Suprapubic skin (tissue), 4 donors: Measurements from ENCODE around the gene RSPO1. TPM values are rescaled to one million over a fixed set of nuclear protein-coding genes. Genes with fewer than 3 reads are reported as not detected.

ENCODE experiments used
- DNase-seq, 2 donors: peaks; one replicate each; pipeline ENCODE4 v3.0.0-alpha.2; 2019; ENCODE audit warnings: low spot score in 2 of 2
- H3K27ac ChIP-seq: fragments of 200-600 bp; sonication (generic); one replicate; pipeline ENCODE4 v1.5.1; 2019
- H3K27me3 ChIP-seq: fragments of 200-600 bp; sonication (generic); one replicate; pipeline ENCODE4 v1.5.1; 2019
- H3K36me3 ChIP-seq: fragments of 200-600 bp; sonication (generic); one replicate; pipeline ENCODE4 v1.5.1; 2019
- H3K4me1 ChIP-seq: fragments of 200-600 bp; sonication (generic); one replicate; pipeline ENCODE4 v1.5.1; 2019
- H3K4me3 ChIP-seq: fragments of 200-600 bp; sonication (generic); one replicate; pipeline ENCODE4 v1.5.1; 2019; ENCODE audit warnings: mild to moderate bottlenecking
- H3K9me3 ChIP-seq: fragments of 200-600 bp; sonication (generic); one replicate; pipeline ENCODE4 v1.5.1; 2019
- CTCF ChIP-seq, 2 donors: fragments of 200-600 bp in 1 of 2; fragments of 450-650 bp in 1 of 2; sonication (generic) in 1 of 2; IDR thresholded peaks; one replicate each; pipeline ENCODE4 v1.5.1; 2016 to 2019; ENCODE audit warnings: antibody characterized with exemption in 2 of 2, mild to moderate bottlenecking in 1 of 2, moderate library complexity in 1 of 2
- EP300 ChIP-seq: sonication (generic); formaldehyde crosslinking; IDR thresholded peaks from one replicate; pipeline ENCODE4 v1.6.1; 2017; ENCODE audit warnings: antibody characterized with exemption
- POLR2A ChIP-seq, 2 donors: fragments of 450-650 bp; IDR thresholded peaks; one replicate each; pipeline ENCODE4 v1.6.1; 2017; ENCODE audit warnings: antibody characterized with exemption in 2 of 2, mild to moderate bottlenecking in 2 of 2, moderate library complexity in 2 of 2
- POLR2AphosphoS5 ChIP-seq, 3 donors: sonication (generic); formaldehyde crosslinking; IDR thresholded peaks; one replicate each; pipeline ENCODE4 v1.6.1; 2017; ENCODE audit warnings: antibody characterized with exemption in 3 of 3
- whole genome bisulfite sequencing: methylation state at CpG from one replicate; pipeline ENCODE4 v1.1.5; 2018; 5-methylcytosine and 5-hydroxymethylcytosine counted together
- total RNA-seq, 4 donors: library from RNA; depleted of rRNA; stranded (reverse); fragments of >200 nt; gene quantifications; one replicate each; pipeline ENCODE4 v1.1.0, GENCODE V29; 2016

Gene RSPO1
- total RNA-seq, 4 donors from 2014 or later, result 2.1 to 9.7 (median 6.7) TPM

- H3K36me3 ChIP-seq, result peaks cover 13% of the 10 kb centered on the region
- no peak overlapping the region for H3K4me3 ChIP-seq
- H3K27ac ChIP-seq, result no peak overlapping the region
- 66% methylated on average over 4 of the region's 4 CpGs for WGBS
- TF ChIP-seq CTCF (IDR thresholded peaks at IDR 0.05) (no peak), POLR2AphosphoS5 (IDR thresholded peaks at IDR 0.05) (no peak), EP300 (no peak), POLR2A (IDR thresholded peaks at IDR 0.05) (no peak)
- no peaks in the 10 kb centered on the region for H3K9me3 ChIP-seq
- peaks cover 10% of the 10 kb centered on the region for H3K27me3 ChIP-seq
- peaks cover 5% of the 10 kb centered on the region for H3K4me1 ChIP-seq
- no peak for DNase-seq
Observed at GRCh38 chr1:37677143-37677439, 42.4 kb upstream of the RSPO1 start.

GRCh38 chr1:37676281-37677142, 41.8 kb upstream of the RSPO1 start:
- no peak for DNase-seq
- 56% methylated on average over 14 of the region's 14 CpGs for WGBS

GRCh38 chr1:37673920-37674319, 39.2 kb upstream of the RSPO1 start:
- DNase-seq, result peak in 1 of 2 donors; percentile 63
- peaks cover 5% of the 10 kb centered on the region for H3K4me1 ChIP-seq
- no peaks in the 10 kb centered on the region for H3K36me3 ChIP-seq
- TF ChIP-seq POLR2A (IDR thresholded peaks at IDR 0.05) (no peak), POLR2AphosphoS5 (IDR thresholded peaks at IDR 0.05) (peak in 1 of 3 donors; percentile 27), EP300 (no peak)
- 64% methylated on average over 6 of the region's 10 CpGs for WGBS
- peaks cover 21% of the 10 kb centered on the region for H3K27me3 ChIP-seq
- no peaks in the 10 kb centered on the region for H3K9me3 ChIP-seq
- no peak overlapping the region for H3K4me3 ChIP-seq
- no peak overlapping the region for H3K27ac ChIP-seq

More at GRCh38 chr1:37676281-37677142, 41.8 kb upstream of the RSPO1 start:
- Histone ChIP-seq H3K27ac (no peak overlapping the region), H3K9me3 (no peaks in the 10 kb centered on the region), H3K4me3 (no peak overlapping the region), H3K27me3 (peaks cover 10% of the 10 kb centered on the region), H3K36me3 (peaks cover 13% of the 10 kb centered on the region), H3K4me1 (peaks cover 5% of the 10 kb centered on the region)
- no peak for TF ChIP-seq POLR2A (IDR thresholded peaks at IDR 0.05)
- TF ChIP-seq POLR2AphosphoS5 (IDR thresholded peaks at IDR 0.05), result no peak
- TF ChIP-seq EP300, result no peak
- TF ChIP-seq CTCF (IDR thresholded peaks at IDR 0.05), result no peak

- H3K4me1 ChIP-seq, result peaks cover 5% of the 10 kb centered on the region
- TF ChIP-seq POLR2AphosphoS5 (IDR thresholded peaks at IDR 0.05) (no peak), CTCF (IDR thresholded peaks at IDR 0.05) (no peak), POLR2A (IDR thresholded peaks at IDR 0.05) (no peak), EP300 (no peak)
- H3K27ac ChIP-seq, result no peak overlapping the region
- H3K27me3 ChIP-seq, result peaks cover 29% of the 10 kb centered on the region
- WGBS, result 47% methylated on average over 9 of the region's 9 CpGs
- no peaks in the 10 kb centered on the region for H3K9me3 ChIP-seq
- no peak overlapping the region for H3K4me3 ChIP-seq
- DNase-seq, result no peak
- H3K36me3 ChIP-seq, result no peaks in the 10 kb centered on the region
Observed at GRCh38 chr1:37672136-37672870, 37.6 kb upstream of the RSPO1 start.

- 84% methylated on average over 6 of the region's 6 CpGs for WGBS
- peaks cover 5% of the 10 kb centered on the region for H3K4me1 ChIP-seq
- peaks cover 29% of the 10 kb centered on the region for H3K27me3 ChIP-seq
- TF ChIP-seq POLR2A (IDR thresholded peaks at IDR 0.05), result no peak
- TF ChIP-seq POLR2AphosphoS5 (IDR thresholded peaks at IDR 0.05), result no peak
- no peak for TF ChIP-seq EP300
- TF ChIP-seq CTCF (IDR thresholded peaks at IDR 0.05), result no peak
- no peaks in the 10 kb centered on the region for H3K9me3 ChIP-seq
- no peak overlapping the region for H3K4me3 ChIP-seq
- H3K27ac ChIP-seq, result no peak overlapping the region
- H3K36me3 ChIP-seq, result no peaks in the 10 kb centered on the region
- no peak for DNase-seq
Observed at GRCh38 chr1:37671261-37671660, 36.6 kb upstream of the RSPO1 start.
